Epithelial cell of esophagus (primary cell): ENCODE data around the gene PRELID1.

Source experiments
- DNase-seq: peaks from one replicate; pipeline ENCODE4 v3.0.0; 2010; ENCODE audit warnings: low read depth
- H3K4me3 ChIP-seq: 2 replicates; pipeline ENCODE4 v1.5.1; 2011; ENCODE audit warnings: mild to moderate bottlenecking, low read length, control low read depth
- TF ChIP-seq, protein P1 (sequence below): IDR thresholded peaks from 2 replicates; pipeline ENCODE4 v1.5.1; 2011; ENCODE audit warnings: low read depth, mild to moderate bottlenecking, low read length, control low read depth, inconsistent platforms; ENCODE audit not compliant: insufficient read depth; ENCODE audit errors: missing control alignments

Gene PRELID1

DNA sequence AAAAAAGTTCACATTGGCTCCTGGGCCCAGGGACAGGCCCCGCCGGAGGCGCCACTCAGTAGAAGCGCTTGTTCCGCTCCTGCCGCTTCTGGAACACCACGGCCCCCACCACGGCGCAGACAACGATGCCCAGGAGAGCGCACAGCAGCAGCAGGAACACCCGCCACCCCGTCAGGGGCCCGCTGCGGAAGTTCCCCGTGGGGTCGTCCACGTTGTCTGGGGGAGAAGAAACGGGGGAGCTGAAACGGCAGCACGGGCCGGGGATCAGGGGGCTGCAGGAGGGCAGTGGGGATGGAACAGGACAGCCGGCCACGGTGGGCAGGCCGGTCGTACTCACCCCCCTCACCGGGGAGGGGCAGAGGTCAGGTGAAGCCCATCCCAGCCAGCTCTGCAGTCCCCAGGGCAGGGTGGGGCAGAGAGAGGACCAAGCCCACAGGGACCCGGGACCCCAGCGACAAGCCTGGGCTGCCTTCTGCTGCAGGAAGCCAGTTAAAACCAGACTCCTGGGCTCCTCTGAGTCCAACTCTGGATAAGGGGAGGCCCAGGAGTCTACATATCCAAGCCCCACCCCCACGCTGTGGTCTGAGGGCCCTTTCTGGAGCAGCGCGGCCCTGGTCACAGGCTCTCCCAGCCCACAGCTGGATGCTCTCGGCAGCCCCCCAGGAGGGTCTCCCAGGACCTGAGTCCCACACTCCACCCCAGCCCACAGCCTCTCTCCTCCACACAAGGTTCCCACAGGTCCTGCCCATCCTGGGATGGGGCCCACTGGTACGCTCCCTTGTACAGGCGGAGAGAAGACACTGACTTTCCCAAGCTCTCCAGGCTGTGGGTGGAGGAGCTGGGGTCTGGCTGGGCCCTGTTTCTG lies 28.7 kb downstream of the PRELID1 start:
- DNase-seq = no peak
- TF ChIP-seq, protein P1, sequence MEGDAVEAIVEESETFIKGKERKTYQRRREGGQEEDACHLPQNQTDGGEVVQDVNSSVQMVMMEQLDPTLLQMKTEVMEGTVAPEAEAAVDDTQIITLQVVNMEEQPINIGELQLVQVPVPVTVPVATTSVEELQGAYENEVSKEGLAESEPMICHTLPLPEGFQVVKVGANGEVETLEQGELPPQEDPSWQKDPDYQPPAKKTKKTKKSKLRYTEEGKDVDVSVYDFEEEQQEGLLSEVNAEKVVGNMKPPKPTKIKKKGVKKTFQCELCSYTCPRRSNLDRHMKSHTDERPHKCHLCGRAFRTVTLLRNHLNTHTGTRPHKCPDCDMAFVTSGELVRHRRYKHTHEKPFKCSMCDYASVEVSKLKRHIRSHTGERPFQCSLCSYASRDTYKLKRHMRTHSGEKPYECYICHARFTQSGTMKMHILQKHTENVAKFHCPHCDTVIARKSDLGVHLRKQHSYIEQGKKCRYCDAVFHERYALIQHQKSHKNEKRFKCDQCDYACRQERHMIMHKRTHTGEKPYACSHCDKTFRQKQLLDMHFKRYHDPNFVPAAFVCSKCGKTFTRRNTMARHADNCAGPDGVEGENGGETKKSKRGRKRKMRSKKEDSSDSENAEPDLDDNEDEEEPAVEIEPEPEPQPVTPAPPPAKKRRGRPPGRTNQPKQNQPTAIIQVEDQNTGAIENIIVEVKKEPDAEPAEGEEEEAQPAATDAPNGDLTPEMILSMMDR = no peak
- H3K4me3 ChIP-seq = no peak overlapping the region

DNA sequence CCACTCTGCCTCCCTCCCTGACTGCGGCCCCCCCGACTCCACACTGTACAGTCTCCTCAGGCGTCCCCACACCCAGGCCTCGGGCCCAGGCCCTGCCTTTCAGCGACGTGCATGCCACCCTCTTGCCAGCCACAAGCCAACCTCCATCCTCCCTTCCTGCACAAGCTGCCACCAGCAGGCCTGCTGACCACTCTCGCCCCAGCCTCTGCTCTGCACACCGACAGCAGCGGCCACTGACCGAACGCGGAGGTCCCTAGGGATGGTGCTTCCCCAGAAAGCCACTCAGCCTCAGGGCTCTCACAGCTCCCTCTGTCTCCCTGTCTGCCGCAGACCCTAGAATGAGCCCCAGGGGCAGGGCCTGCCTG lies 29.3 kb downstream of the PRELID1 start:
- TF ChIP-seq, protein P1 = no peak
- no peak for DNase-seq
- H3K4me3 ChIP-seq = no peak overlapping the region

GRCh38 chr5:177333420-177334154 lies 30.0 kb downstream of the PRELID1 start:
- H3K4me3 ChIP-seq = no peak overlapping the region
- TF ChIP-seq, protein P1 = no peak
- DNase-seq = no peak

DNA sequence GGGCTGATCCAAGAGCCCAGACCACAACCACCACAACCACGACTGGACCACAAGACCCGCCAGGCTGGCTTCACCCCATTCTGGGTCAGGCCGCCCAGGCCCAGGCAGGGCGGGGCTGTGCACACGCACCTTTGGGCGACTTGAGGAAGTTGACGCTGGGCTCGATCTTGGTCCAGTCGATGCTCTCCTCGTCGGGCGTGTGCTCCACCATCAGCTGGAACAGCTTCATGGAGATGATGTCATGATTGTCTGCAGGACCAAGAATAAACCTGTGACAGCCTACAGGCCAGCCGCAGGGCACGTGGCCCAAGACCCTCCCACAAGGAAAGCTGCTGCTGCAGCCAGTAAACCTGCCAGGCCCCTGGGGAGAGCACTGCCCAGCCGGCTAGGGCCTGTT lies 30.6 kb downstream of the PRELID1 start:
- TF ChIP-seq, protein P1 = no peak
- no peak overlapping the region for H3K4me3 ChIP-seq
- DNase-seq = no peak

GRCh38 chr5:177334781-177335700 lies 31.4 kb downstream of the PRELID1 start:
- H3K4me3 ChIP-seq = no peak overlapping the region
- DNase-seq = no peak
- TF ChIP-seq, protein P1 = no peak

- no peak for DNase-seq
- TF ChIP-seq, protein P1 = no peak
- H3K4me3 ChIP-seq = no peak overlapping the region
Observed at GRCh38 chr5:177335701-177336065, 32.1 kb downstream of the PRELID1 start.
